Neural cell (in vitro differentiated cells): ENCODE measurements around the gene TMEM134. TPM values are rescaled to one million over a fixed set of nuclear protein-coding genes. Genes with fewer than 3 reads are reported as not detected.

Source experiments
- H2AFZ ChIP-seq: fragments of 200-600, 300-800 bp; sonication (generic), shearing (Covaris generic); 2 replicates; pipeline ENCODE4 v1.6.0; 2014; ENCODE audit warnings: low read depth, mild to moderate bottlenecking, antibody characterized with exemption, low read length, moderate library complexity
- H3F3A ChIP-seq: fragments of 200-600 bp; shearing (Covaris generic); 2 replicates; pipeline ENCODE4 v1.6.1; 2016; ENCODE audit warnings: mild to moderate bottlenecking, moderate library complexity, mixed read lengths, antibody characterized with exemption, low read length; ENCODE audit not compliant: insufficient read depth, poor library complexity, severe bottlenecking
- H3K27ac ChIP-seq: fragments of 200-600, 300-800 bp; sonication (generic), shearing (Covaris generic); 2 replicates; pipeline ENCODE4 v1.5.1; 2014; ENCODE audit warnings: mild to moderate bottlenecking, low read length, moderate library complexity
- H3K27me3 ChIP-seq: fragments of 300-800, 200-600 bp; sonication (generic), shearing (Covaris generic); 2 replicates; pipeline ENCODE4 v1.6.0; 2014; ENCODE audit warnings: mild to moderate bottlenecking, low read depth, low read length, moderate library complexity; ENCODE audit not compliant: insufficient read depth
- H3K36me3 ChIP-seq: fragments of 300-800, 200-600 bp; sonication (generic), shearing (Covaris generic); 2 replicates; pipeline ENCODE4 v1.5.1; 2014; ENCODE audit warnings: mild to moderate bottlenecking, antibody characterized with exemption, low read length, moderate library complexity; ENCODE audit not compliant: insufficient read depth
- H3K4me2 ChIP-seq: fragments of 300-800, 200-600 bp; sonication (generic), shearing (Covaris generic); 2 replicates; pipeline ENCODE4 v1.6.0; 2014; ENCODE audit warnings: mild to moderate bottlenecking, low read length
- H3K4me3 ChIP-seq: fragments of 300-800, 200-600 bp; sonication (generic), shearing (Covaris generic); 2 replicates; pipeline ENCODE4 v1.5.1; 2014; ENCODE audit warnings: mild to moderate bottlenecking, low read length, moderate library complexity
- H3K79me2 ChIP-seq: fragments of 200-600 bp; shearing (Covaris generic); replicated peaks from 2 replicates; pipeline ENCODE4 v1.6.0; 2014; ENCODE audit warnings: mild to moderate bottlenecking, low read length, moderate library complexity; ENCODE audit not compliant: insufficient read depth
- H3K9ac ChIP-seq: fragments of 300-800, 200-600 bp; sonication (generic), shearing (Covaris generic); 2 replicates; pipeline ENCODE4 v1.6.1; 2016; ENCODE audit warnings: mild to moderate bottlenecking, low read length, mixed read lengths
- H3K9me2 ChIP-seq: fragments of 200-600 bp; shearing (Covaris generic); 2 replicates; pipeline ENCODE4 v1.6.1; 2016; ENCODE audit warnings: mild to moderate bottlenecking, low read length, mixed read lengths; ENCODE audit not compliant: insufficient read depth
- H3K9me3 ChIP-seq: fragments of 200-600, 300-800 bp; sonication (generic), shearing (Covaris generic); 2 replicates; pipeline ENCODE4 v1.6.1; 2016; ENCODE audit warnings: mild to moderate bottlenecking, mixed run types, low read length, moderate library complexity, mixed read lengths
- H4K20me1 ChIP-seq: fragments of 200-600 bp; shearing (Covaris generic); 2 replicates; pipeline ENCODE4 v1.6.1; 2016; ENCODE audit warnings: mild to moderate bottlenecking, mixed run types; ENCODE audit not compliant: insufficient read depth
- EP300 ChIP-seq: fragments of 450-650 bp; conservative IDR thresholded peaks from 2 replicates; pipeline ENCODE4 v1.6.1; 2014; ENCODE audit warnings: antibody characterized with exemption, mild to moderate bottlenecking, moderate library complexity; ENCODE audit not compliant: poor library complexity, severe bottlenecking
- EZH2 ChIP-seq: fragments of 200-600, 300-800 bp; shearing (Covaris generic), sonication (generic); IDR thresholded peaks from 2 replicates; pipeline ENCODE4 v1.6.1; 2014; ENCODE audit warnings: antibody characterized with exemption, low read length, borderline replicate concordance, mild to moderate bottlenecking; ENCODE audit not compliant: insufficient read depth, poor library complexity, severe bottlenecking
- MXI1 ChIP-seq: fragments of 450-650 bp; conservative IDR thresholded peaks from 2 replicates; pipeline ENCODE4 v1.6.1; 2014; ENCODE audit warnings: antibody characterized with exemption, mild to moderate bottlenecking; ENCODE audit not compliant: poor library complexity, severe bottlenecking
- POLR2AphosphoS5 ChIP-seq: IDR thresholded peaks from 2 replicates; pipeline ENCODE4 v1.6.1; 2012
- RAD21 ChIP-seq: fragments of 450-650 bp; conservative IDR thresholded peaks from 2 replicates; pipeline ENCODE4 v1.6.1; 2014; ENCODE audit warnings: antibody characterized with exemption, mild to moderate bottlenecking, moderate library complexity
- SMC3 ChIP-seq: fragments of 450-650 bp; conservative IDR thresholded peaks from 2 replicates; pipeline ENCODE4 v1.6.1; 2014; ENCODE audit warnings: antibody characterized with exemption, mild to moderate bottlenecking, moderate library complexity; ENCODE audit not compliant: poor library complexity
- TAF1 ChIP-seq: IDR thresholded peaks from 2 replicates; pipeline ENCODE4 v1.6.1; 2012; ENCODE audit warnings: low read depth
- polyA plus RNA-seq: library from polyadenylated mRNA; depleted of rRNA; stranded (reverse); fragments of >200 nt; gene quantifications from 2 replicates; pipeline ENCODE4 v1.2.3, GENCODE V29; 2014
- TF ChIP-seq, protein P1 (sequence below): fragments of 450-650 bp; IDR thresholded peaks from 2 replicates; pipeline ENCODE4 v1.5.1; 2014; ENCODE audit warnings: antibody characterized with exemption, mild to moderate bottlenecking, moderate library complexity; ENCODE audit not compliant: poor library complexity, severe bottlenecking
- TF ChIP-seq, protein P2 (sequence below): IDR thresholded peaks from 2 replicates; pipeline ENCODE4 v1.6.1; 2012; ENCODE audit warnings: borderline replicate concordance

Gene TMEM134
- polyA plus RNA-seq, 1 donor from 2014 or later = 50.3 TPM

GRCh38 chr11:67432655-67433349 lies 36.2 kb downstream of the TMEM134 start:
- H3K36me3 ChIP-seq = no peaks in the 10 kb centered on the region
- H3K4me2 ChIP-seq = no peak overlapping the region
- H2AFZ ChIP-seq = no peak overlapping the region
- H3K9me2 ChIP-seq = no peaks in the 10 kb centered on the region
- no peak overlapping the region for H3K9ac ChIP-seq
- TF ChIP-seq SMC3 = no peak
- no peak for TF ChIP-seq POLR2AphosphoS5
- TF ChIP-seq RAD21 = no peak
- no peak for TF ChIP-seq EZH2
- TF ChIP-seq EP300 = no peak
- TF ChIP-seq, protein P1, sequence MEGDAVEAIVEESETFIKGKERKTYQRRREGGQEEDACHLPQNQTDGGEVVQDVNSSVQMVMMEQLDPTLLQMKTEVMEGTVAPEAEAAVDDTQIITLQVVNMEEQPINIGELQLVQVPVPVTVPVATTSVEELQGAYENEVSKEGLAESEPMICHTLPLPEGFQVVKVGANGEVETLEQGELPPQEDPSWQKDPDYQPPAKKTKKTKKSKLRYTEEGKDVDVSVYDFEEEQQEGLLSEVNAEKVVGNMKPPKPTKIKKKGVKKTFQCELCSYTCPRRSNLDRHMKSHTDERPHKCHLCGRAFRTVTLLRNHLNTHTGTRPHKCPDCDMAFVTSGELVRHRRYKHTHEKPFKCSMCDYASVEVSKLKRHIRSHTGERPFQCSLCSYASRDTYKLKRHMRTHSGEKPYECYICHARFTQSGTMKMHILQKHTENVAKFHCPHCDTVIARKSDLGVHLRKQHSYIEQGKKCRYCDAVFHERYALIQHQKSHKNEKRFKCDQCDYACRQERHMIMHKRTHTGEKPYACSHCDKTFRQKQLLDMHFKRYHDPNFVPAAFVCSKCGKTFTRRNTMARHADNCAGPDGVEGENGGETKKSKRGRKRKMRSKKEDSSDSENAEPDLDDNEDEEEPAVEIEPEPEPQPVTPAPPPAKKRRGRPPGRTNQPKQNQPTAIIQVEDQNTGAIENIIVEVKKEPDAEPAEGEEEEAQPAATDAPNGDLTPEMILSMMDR = no peak
- no peak for TF ChIP-seq MXI1
- TF ChIP-seq TAF1 = no peak
- TF ChIP-seq, protein P2, sequence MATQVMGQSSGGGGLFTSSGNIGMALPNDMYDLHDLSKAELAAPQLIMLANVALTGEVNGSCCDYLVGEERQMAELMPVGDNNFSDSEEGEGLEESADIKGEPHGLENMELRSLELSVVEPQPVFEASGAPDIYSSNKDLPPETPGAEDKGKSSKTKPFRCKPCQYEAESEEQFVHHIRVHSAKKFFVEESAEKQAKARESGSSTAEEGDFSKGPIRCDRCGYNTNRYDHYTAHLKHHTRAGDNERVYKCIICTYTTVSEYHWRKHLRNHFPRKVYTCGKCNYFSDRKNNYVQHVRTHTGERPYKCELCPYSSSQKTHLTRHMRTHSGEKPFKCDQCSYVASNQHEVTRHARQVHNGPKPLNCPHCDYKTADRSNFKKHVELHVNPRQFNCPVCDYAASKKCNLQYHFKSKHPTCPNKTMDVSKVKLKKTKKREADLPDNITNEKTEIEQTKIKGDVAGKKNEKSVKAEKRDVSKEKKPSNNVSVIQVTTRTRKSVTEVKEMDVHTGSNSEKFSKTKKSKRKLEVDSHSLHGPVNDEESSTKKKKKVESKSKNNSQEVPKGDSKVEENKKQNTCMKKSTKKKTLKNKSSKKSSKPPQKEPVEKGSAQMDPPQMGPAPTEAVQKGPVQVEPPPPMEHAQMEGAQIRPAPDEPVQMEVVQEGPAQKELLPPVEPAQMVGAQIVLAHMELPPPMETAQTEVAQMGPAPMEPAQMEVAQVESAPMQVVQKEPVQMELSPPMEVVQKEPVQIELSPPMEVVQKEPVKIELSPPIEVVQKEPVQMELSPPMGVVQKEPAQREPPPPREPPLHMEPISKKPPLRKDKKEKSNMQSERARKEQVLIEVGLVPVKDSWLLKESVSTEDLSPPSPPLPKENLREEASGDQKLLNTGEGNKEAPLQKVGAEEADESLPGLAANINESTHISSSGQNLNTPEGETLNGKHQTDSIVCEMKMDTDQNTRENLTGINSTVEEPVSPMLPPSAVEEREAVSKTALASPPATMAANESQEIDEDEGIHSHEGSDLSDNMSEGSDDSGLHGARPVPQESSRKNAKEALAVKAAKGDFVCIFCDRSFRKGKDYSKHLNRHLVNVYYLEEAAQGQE = no peak
- H3K27me3 ChIP-seq = no peaks in the 10 kb centered on the region
- no peaks in the 10 kb centered on the region for H3F3A ChIP-seq
- H3K79me2 ChIP-seq = peaks cover 9% of the 10 kb centered on the region
- no peaks in the 10 kb centered on the region for H3K9me3 ChIP-seq
- no peaks in the 10 kb centered on the region for H4K20me1 ChIP-seq
- no peak overlapping the region for H3K27ac ChIP-seq
- H3K4me3 ChIP-seq = no peak overlapping the region

DNA sequence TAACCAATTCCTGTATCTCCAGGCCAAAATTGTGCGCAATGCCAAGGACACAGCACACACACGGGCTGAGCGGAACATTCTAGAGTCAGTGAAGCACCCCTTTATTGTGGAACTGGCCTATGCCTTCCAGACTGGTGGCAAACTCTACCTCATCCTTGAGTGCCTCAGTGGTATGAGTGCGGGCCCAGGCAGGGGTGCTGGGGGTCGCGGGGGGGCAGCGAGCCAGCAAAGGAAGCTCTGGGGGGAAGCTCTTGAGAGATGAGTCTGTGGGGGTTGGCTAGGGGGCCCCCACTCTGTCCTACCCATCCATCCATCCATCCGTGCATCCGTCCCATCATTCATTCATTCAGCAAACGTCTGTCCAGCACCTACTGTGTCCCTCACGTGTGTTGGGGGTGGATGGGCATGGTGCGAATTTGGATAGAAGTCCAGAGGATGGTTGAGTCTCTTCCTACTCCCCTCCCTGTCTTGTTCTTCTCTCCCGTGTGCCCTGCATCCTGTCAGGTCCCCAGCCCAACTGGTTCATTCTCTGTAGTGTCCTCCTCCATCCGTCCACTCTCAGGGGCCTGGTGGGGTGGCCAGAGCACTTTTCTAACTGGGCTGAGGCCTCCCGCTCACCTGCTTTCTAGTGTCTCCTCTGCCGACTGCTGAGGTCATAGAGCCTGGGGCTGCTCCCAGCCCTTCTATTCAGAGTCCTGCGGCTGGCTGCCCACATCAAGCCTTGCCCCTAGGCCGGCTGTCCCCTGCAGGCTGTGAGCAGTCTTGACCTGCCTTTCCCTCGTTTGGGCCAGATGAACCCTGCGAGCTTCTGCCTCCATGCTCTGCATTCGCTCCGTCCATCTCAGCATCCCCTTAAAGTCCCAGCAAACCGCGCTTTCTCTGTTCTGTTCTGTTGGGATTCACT lies 37.5 kb downstream of the TMEM134 start:
- Histone ChIP-seq H3K9ac (no peak overlapping the region), H3K4me2 (no peak overlapping the region), H3K4me3 (no peak overlapping the region), H2AFZ (no peak overlapping the region), H3K27me3 (no peaks in the 10 kb centered on the region), H3K9me2 (no peaks in the 10 kb centered on the region), H3K36me3 (no peaks in the 10 kb centered on the region), H3F3A (no peaks in the 10 kb centered on the region), H3K9me3 (no peaks in the 10 kb centered on the region), H3K27ac (no peak overlapping the region), H4K20me1 (no peaks in the 10 kb centered on the region), H3K79me2 (peaks cover 9% of the 10 kb centered on the region)
- TF ChIP-seq EP300 (no peak), MXI1 (no peak), SMC3 (no peak), TAF1 (no peak), POLR2AphosphoS5 (no peak), EZH2 (no peak), RAD21 (no peak)
- TF ChIP-seq, protein P1 = no peak
- TF ChIP-seq, protein P2 = no peak
